GM19023 (cell line): Measurements from ENCODE around the gene QRICH2.
"Not testable (repeated sequence)": the region's sequence is repeated elsewhere in the genome, so short reads cannot be mapped to it uniquely, and the experiment has no call there.

Experiments used
- ATAC-seq: cut with Tn5 transposase; IDR thresholded peaks from one replicate; pipeline ENCODE4 v1.9.1; 2021; ENCODE audit warnings: mild to moderate bottlenecking, moderate library complexity; ENCODE audit not compliant: unreplicated experiment

The QRICH2 gene

GRCh38 chr17:76233588-76234353 is 74.3 kb downstream of the QRICH2 start:
- ATAC-seq: no peak

GRCh38 chr17:76232342-76232741 is 75.7 kb downstream of the QRICH2 start:
- no peak for ATAC-seq

GRCh38 chr17:76226749-76227148 is 81.3 kb downstream of the QRICH2 start:
- not testable (repeated sequence) for ATAC-seq

GRCh38 chr17:76225373-76226086 is 82.5 kb downstream of the QRICH2 start:
- ATAC-seq: not testable (repeated sequence)
